NB4 (cell line): ENCODE measurements around the gene SUMO3.

Experiments used
- DNase-seq: peaks from one replicate; pipeline ENCODE4 v3.0.0; 2010; ENCODE audit warnings: low read depth
- H3K4me3 ChIP-seq: one replicate; pipeline ENCODE4 v1.5.1; 2011; ENCODE audit warnings: mild to moderate bottlenecking, low read depth, low read length, moderate library complexity
- CTCF ChIP-seq: IDR thresholded peaks from one replicate; pipeline ENCODE4 v1.5.1; 2012; ENCODE audit warnings: low read depth, low read length
- MAX ChIP-seq: IDR thresholded peaks from 2 replicates; pipeline ENCODE4 v1.6.1; 2011; ENCODE audit warnings: low read depth, low read length
- MYC ChIP-seq: IDR thresholded peaks from 2 replicates; pipeline ENCODE4 v1.6.1; 2011; ENCODE audit warnings: low read depth, low read length
- POLR2A ChIP-seq: IDR thresholded peaks from 2 replicates; pipeline ENCODE4 v1.6.1; 2011; ENCODE audit warnings: mild to moderate bottlenecking; ENCODE audit not compliant: insufficient read length; ENCODE audit errors: extremely low read depth

Gene SUMO3

GRCh38 chr21:44837537-44837936 is 19.7 kb upstream of the SUMO3 start:
- no peak overlapping the region for H3K4me3 ChIP-seq
- DNase-seq = no peak
- TF ChIP-seq POLR2A (no peak), MAX (no peak), MYC (no peak), CTCF (no peak)

GRCh38 chr21:44836666-44837471 is 19.0 kb upstream of the SUMO3 start:
- TF ChIP-seq POLR2A = no peak
- peak; percentile 87 for TF ChIP-seq MAX
- TF ChIP-seq MYC = peak; percentile 67
- TF ChIP-seq CTCF = no peak
- H3K4me3 ChIP-seq = no peak overlapping the region
- DNase-seq = peak; percentile 74

GRCh38 chr21:44836349-44836665 is 18.4 kb upstream of the SUMO3 start:
- TF ChIP-seq CTCF (no peak), POLR2A (no peak), MYC (no peak), MAX (no peak)
- no peak overlapping the region for H3K4me3 ChIP-seq
- DNase-seq = no peak

GRCh38 chr21:44835647-44835973 is 17.7 kb upstream of the SUMO3 start:
- DNase-seq = no peak
- TF ChIP-seq POLR2A (no peak), MYC (no peak), CTCF (no peak), MAX (no peak)
- H3K4me3 ChIP-seq = no peak overlapping the region

- TF ChIP-seq MYC (no peak), CTCF (no peak), POLR2A (no peak), MAX (no peak)
- DNase-seq = no peak
- H3K4me3 ChIP-seq = no peak overlapping the region
These were observed 17.2 kb upstream of the SUMO3 start for GRCh38 chr21:44834951-44835646.
